Ureter (tissue), 1 donor: Measurements from ENCODE around the gene RAB31. TPM values are rescaled to one million over a fixed set of nuclear protein-coding genes. Genes with fewer than 3 reads are reported as not detected.
"Not testable (repeated sequence)": the region's sequence is repeated elsewhere in the genome, so short reads cannot be mapped to it uniquely, and the experiment has no call there.

Experiments used
- DNase-seq: peaks from one replicate; pipeline ENCODE4 v3.0.0-alpha.2; 2020; ENCODE audit warnings: low spot score
- total RNA-seq: library from RNA; stranded (reverse); gene quantifications from one replicate; pipeline ENCODE4 v1.2.4, GENCODE V29; 2023
- donor health status: DM: yes; HTN: yes; CAD: no.

The RAB31 gene
- total RNA-seq, 1 donor from 2014 or later: 46.0 TPM

DNA sequence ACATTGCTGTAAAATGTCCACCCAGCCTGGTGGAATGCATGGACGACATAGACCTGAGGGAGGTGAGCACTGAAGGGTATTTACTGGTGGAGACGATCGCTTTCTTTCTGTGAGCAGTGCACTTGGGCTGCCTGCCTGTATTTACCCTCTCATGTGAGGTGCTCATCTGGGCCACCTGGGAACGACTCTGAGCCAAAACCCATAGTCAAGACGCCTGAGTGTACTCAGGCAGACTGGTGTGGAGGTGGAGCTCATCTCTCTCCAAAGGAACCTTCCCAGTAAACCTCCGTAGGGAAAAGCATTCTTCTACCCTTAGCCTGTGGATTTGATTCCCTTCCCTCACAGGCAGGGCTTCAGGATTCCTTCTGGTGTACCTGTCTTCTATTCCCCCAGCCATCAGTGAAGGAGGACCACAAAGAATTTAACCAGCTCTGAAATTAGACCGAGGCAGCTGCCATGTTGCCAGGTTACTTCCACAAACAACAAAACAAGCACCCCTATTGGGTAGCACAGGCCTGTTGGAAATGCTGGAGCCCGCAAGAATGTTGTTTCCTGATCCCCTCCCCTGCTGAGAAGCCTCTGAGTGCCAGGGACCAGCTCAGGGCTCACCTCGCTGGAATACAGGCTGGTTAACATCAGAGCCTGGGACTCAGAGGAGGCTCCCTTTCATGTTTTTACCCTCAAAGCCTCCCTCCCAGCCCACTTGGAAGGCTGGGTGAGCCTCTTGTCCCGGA is 130.2 kb downstream of the RAB31 start:
- DNase-seq: no peak

DNA sequence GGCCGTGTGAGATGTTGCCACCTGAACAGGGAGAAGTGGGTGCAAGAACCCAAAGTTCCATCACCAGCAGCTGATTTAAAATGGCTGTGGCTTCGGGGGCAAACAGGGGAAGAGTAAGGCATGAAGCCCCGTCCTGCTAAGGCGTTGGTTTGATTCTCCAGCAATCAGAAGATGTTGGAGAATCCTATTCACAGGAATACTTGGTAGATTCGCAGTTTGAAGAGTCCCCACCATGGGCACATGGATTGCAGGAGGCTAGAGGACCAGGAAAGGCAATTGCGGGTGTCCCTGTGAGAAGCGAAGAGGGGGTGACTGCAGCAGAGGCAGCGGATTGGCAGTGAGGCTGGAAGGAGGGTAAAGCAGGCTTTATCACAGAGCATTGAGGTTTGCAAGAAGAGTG is 131.1 kb downstream of the RAB31 start:
- DNase-seq: no peak

GRCh38 chr18:9839853-9840252 is 131.8 kb downstream of the RAB31 start:
- DNase-seq: no peak

DNA sequence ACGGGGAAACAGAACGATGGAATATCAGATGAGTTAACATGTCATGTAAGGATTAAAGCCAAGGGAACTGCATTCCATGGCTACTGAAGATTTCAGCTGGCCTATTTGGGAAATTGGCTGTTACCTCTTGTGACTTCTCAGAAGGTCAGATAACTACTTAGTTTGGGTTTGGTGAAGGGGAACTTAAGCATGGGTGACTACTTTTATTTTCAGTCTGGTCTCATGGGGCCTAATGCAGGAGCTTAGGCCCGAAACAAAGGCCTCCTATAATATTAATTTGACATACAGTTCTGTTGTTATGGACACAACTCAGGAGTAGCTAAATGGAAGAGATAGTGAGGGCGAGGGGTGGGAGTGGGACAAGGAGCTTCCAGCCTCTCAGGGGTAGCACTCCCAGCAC is 133.7 kb downstream of the RAB31 start:
- DNase-seq: no peak

GRCh38 chr18:9842448-9842847 is 134.3 kb downstream of the RAB31 start:
- no peak for DNase-seq

- DNase-seq: no peak
Measured at GRCh38 chr18:9845256-9845655, 137.2 kb downstream of the RAB31 start.

GRCh38 chr18:9846162-9846925 is 138.2 kb downstream of the RAB31 start:
- DNase-seq: no peak

GRCh38 chr18:9848170-9848879 is 140.2 kb downstream of the RAB31 start:
- DNase-seq: no peak

- DNase-seq: peak; percentile 87
Measured at GRCh38 chr18:9849407-9850283, 141.5 kb downstream of the RAB31 start.

DNA sequence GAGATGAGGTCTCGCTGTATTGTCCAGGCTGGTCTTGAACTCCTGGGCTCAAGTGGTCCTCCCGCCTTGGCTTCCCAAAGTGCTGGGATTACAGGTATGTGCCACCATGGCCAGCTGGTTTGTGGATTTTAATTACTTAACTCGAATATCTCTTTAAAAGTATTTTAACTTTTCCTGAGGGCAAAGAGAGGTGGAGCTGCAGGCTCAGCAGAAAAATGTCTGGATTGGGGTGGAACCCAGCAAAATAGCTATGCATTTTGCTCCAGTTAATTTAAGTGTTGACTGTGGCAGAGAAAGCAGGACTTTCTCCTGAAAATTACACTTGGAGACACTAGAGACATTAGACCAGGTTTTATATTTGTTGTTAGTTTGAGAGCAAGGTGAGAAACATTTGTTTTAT is 142.2 kb downstream of the RAB31 start:
- DNase-seq: no peak

DNA sequence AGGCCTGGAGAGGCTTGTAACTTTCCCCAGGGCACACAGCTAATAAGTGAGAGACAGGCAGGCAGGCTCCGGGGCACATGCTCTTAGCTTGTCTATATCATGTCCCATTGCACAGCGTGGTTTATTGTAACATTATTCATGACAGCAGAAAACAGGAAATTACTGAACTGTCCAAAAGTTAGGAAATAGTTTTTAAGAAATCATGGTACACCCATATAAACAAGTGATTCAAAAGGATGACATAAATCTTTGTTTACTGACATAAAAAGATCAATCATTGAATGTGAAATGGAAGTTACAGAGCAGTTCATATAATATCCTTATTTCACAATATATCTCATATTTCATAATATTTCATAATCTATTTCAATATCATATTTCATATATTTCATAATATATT is 143.4 kb downstream of the RAB31 start:
- DNase-seq: no peak

DNA sequence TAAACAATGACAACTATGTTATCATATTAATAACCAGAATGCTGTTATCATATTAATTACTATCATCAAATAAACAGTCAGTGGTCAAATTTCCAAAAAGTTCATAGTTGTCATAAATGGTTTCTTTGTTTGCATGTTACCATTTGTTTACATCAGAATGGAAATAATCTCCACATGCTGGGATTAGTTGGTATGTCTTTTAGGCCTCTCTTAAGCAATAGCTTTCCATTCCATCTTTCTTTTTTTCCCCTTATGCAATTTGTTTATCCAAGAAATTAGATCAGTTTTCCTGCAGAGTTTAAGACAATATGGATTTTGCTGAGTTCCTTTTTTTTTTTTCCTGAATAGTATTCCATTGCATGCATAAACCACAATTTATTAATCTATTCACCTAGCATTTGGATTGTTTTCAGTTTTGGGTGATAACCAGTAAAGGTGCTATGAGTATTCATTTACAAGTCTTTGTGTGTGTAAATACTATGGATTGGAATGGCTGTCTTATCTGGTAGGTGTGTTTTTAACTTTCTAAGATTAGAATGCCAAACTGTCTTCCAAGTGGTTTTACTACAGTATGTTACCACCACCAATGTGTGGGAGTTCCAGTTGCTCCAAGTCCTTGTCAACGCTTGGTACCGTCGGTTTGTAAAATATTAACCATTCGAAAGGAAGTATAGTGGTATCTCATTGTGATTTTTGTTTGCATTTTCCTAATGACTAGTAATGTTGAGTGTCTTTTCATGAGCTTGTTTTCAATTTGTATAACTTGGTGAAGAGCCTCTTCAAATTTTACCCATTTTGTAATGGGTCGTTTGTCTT is 144.4 kb downstream of the RAB31 start:
- DNase-seq: no peak

GRCh38 chr18:9854801-9855676 is 146.9 kb downstream of the RAB31 start:
- no peak for DNase-seq

- no peak for DNase-seq
Measured at GRCh38 chr18:9855681-9856080, 147.6 kb downstream of the RAB31 start.

DNA sequence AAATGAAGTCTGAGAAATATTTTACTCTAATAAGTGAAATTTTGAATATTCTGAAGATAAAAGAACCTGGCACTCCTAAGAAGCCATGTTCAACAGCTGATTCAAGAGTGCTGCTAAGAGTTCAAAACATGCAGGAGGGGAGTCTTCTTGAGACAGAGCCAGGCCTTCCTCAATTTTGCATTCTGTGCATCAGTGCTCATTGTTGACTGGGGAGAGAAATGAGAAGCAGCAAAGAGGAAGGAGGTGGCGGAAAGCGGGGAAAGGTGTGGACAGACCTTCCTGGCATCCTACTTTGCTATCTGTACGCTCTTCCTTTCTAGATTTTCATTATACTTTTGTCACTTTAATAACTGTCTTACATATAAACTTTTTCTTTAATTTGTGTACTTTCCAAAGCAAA is 148.0 kb downstream of the RAB31 start:
- no peak for DNase-seq

- DNase-seq: not testable (repeated sequence)
Measured at GRCh38 chr18:9857479-9857998, 149.4 kb downstream of the RAB31 start.

GRCh38 chr18:9858642-9859041 is 150.5 kb downstream of the RAB31 start:
- DNase-seq: no peak

GRCh38 chr18:9859232-9859631 is 151.1 kb downstream of the RAB31 start:
- no peak for DNase-seq

DNA sequence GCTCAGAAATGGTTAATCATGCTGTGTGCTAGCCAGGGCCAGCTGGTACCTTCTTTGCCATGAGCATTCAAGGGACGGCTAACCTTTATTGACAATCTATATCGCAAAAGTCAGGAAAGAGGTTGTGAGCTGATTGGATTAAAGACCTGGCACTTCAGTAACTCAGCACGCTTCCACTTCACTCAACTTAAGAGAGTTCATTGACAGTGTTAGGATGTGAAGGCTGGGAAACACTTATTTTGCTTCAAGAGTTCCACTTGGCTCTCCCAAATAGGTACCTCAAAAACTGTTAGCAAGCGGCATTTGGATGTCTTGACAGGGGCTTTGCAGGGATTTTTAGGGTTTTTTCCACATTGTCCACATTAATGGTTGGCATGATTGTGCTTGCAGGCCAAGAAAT is 152.6 kb downstream of the RAB31 start:
- DNase-seq: no peak

GRCh38 chr18:9861157-9861556 is 153.1 kb downstream of the RAB31 start:
- no peak for DNase-seq
